Right forelimb (tissue), 1 donor: Measurements from ENCODE around the gene FBXW11.

Experiments
- DNase-seq: peaks from one replicate; pipeline ENCODE4 v3.0.0-alpha.2; 2018

Gene FBXW11

DNA sequence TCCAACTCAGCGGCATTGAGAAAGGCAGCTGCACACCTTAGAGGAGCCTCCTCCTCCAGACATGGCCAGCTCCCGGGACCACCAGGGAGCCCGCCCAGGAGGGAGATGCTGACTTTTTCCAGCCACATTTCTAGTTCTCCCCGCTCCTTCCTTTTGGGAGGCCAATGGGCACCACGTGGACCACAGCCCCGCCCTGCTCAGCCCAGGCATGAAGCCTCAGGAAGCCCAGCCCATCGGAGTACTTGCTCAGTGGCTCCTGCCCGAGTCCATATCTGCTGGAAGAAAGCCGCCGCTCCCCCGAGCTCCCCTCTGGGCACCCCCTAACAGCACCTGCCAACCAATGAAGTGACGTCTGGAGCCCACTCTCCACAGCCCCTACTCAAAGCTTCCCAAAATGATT lies 168.4 kb downstream of the FBXW11 start:
- DNase-seq, result no peak

DNA sequence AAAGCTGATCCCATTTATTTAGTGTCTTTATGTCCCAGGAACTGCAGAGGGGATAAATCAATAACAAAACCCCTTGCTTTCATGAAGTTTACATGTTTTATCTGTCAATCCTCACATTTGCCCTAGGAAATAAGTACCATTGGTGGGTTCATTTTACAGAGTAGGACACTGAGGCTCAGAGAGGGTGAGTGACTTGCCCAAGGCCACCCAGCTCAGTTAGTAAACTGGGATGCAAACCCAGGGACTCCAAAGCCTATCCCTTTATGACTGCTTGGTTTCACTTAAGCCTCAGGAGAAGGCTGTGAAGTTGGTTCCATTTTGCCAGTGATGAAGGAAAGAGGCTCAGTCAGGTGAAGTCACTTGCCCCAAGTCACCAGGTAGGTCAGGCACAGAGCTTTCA lies 168.9 kb downstream of the FBXW11 start:
- no peak for DNase-seq

- DNase-seq, result no peak
These were observed 171.4 kb downstream of the FBXW11 start for GRCh38 chr5:171835066-171835465.

DNA sequence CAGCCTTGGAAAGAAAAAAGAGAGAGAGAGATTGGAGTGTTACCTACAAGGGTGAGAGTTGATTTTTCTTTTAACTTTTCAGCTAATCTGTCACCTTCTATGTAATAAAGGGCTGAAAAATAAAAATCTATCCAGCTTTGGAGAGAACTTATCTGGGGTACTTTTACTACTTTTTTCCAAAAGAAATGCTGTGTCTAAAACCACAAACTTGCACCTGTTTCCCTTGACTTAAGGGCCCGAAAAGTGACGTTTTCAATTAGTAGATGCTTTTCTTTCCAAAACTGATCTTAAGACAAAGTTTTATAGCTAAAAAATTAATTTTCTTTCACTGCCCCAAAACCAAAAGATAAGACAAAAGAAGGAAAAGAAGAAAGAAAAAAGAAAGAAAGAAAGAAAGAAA lies 172.0 kb downstream of the FBXW11 start:
- DNase-seq, result no peak

DNA sequence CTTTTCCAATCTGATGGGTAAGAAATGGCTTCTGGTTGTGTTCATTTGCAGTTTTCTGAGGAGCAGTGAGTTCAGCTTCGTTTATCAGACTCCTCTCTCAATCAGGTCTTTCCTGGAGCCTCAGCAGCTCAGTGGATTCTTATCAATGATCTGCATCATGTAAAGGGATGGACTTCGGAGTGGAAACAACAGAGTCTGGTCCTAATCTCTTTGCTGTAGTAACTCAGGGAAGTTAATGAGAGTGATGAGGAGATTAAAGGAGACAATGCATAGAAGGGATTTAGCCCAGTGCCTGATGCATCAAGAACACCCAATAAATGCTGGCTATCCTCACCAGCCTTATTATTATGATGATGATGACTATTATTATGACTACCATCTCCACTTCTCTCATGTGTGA lies 173.7 kb downstream of the FBXW11 start:
- DNase-seq, result no peak

DNA sequence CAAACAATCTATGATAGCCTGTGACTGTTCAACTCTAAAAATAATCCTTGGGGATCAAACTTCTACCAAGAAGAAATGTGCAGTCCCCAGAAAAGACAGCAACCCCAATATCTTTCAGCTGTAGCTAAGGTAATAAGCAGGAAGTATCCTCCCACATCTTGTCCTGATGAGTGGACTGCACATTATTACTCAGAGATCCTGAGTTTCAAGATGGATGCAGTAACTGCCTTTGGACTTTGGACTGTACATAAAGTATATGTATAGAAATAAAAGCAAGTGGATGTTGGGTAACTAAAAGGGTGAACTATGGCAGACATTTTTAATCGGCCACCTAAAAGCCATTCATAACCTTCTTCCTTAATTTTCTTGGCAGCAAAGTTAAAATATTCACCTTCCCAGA lies 175.8 kb downstream of the FBXW11 start:
- DNase-seq, result no peak

GRCh38 chr5:171827162-171827561 lies 179.3 kb downstream of the FBXW11 start:
- DNase-seq, result no peak

DNA sequence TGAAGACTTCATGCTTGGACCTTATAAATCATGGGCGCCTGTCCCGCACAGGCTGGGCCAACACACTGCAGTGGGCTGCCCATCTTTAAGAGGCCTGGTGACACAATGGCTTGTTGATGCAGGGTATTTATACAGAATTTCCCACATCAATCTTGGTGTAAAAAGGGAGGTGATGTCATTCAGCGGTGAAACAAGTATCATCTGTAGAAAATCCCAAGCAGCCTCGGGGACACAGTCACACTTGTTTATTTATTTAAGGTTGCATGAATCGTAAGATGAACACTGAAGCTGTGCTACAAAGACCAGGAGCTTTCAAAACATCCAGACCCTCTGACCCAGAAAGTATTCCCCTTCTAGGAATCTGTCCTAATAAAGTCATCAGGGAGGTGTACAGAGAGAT lies 180.3 kb downstream of the FBXW11 start:
- no peak for DNase-seq

- DNase-seq, result peak; percentile 17
These were observed 181.4 kb downstream of the FBXW11 start for GRCh38 chr5:171825051-171825450.

- DNase-seq, result no peak
These were observed 183.2 kb downstream of the FBXW11 start for GRCh38 chr5:171823269-171823668.

DNA sequence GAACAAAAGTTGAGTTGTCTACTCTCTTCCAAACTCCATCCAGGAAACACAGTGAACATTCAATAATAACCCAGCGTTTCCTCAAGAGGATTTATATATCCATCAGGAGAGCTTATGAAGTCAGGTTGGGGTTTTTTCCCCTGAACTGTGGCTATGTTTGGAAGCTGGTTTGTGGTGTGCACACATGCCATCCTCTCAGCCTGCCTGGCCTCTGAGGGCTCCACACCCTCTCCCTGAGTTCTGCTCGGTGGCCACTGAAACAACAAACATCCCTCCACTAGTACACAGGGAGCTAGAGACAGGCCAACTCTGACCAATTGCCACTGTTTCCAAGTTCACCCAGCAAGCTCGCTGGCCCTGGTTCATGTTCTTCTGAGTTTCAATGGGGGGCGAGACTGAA lies 185.2 kb downstream of the FBXW11 start:
- DNase-seq, result peak; percentile 20

DNA sequence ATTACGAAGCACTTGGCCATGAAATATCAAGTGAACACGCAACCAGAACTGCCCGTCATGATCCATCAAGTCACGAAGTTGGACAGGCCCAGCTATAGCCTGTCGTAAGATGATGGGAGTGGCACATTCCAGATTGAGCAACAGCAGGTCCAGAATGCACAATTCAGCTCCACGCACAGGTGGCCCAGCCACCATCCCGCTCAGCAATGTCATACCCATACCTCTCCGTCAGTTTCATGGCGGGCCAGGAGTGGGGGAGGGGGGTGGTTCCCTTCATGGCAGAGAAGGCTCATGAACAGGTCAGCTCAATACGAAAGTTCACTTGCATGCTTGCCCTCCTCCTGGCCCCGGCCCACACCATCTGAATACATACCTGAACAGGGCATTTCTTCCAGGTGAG lies 185.9 kb downstream of the FBXW11 start:
- DNase-seq, result no peak

GRCh38 chr5:171816666-171817065 lies 189.8 kb downstream of the FBXW11 start:
- no peak for DNase-seq

DNA sequence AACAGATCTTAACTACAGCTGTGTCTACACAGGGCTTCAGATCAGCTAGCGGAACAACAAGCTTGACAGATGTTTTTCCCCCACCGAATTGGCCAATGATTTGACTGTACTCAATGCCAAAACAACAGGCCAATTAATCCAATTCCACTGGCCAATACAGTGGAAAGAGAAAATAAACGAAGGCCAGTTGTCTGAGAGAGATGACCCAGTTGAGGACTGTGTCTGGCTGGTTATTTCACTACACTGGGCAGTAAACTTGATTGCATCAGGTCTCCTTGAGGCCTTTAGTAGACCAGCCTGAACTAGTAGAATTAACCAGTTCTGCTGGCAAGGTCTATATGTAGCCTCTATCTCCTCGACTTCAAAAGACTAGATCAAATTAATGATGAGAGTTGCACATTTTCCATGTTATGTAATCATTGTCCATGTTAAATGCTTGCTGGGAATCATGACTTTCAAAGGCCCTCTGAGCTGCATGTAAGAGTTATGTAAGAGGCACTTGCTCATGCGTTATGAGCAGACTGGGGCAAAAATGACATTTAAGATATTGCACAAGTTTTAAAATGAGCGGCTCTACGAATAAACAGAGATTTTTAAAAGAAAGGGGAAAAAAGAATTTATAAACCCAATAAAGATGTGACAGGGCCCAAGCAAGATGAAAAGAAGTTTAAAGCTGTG lies 192.5 kb downstream of the FBXW11 start:
- DNase-seq, result no peak

DNA sequence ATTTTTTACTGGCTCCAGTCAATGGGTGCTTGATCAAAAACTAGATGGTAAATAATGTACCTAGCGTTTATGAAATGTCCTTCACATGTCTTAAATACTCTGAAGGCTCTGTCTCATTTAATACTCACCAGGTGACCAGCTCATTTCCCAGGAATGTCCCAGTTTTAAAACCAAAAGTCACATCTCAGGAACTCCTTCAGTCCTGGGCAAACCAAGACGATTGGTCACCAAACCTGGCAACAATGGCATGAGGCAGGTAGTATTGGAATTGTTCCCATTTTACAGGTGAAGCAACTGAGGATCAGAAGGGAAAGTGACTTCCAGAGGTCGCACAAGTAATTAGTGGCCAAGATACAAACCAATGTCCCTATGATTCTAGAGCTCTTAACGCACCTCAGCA lies 193.2 kb downstream of the FBXW11 start:
- no peak for DNase-seq
